Psoas muscle (tissue), 8 donors: ENCODE results near the gene MRPS33. TPM values are rescaled to one million over a fixed set of nuclear protein-coding genes. Genes with fewer than 3 reads are reported as not detected.

Experiments used
- ATAC-seq, 4 donors: fragments of 200-7000 bp; cut with Tn5 transposase; one replicate each; pipeline ENCODE4 v1.9.1; 2020; ENCODE audit warnings: moderate library complexity in 3 of 4, mild to moderate bottlenecking in 2 of 4
- DNase-seq, 2 donors: peaks; one replicate each; pipeline ENCODE4 v3.0.0-alpha.2; 2020
- H3K27ac ChIP-seq: fragments of 200-600 bp; one replicate; pipeline ENCODE4 v1.8.0; 2022
- H3K27me3 ChIP-seq, 3 donors: fragments of 200-600 bp in 1 of 3; one replicate each; pipeline versions ENCODE4 v1.6.1 to v1.8.0; 2013 to 2022; ENCODE audit warnings: low read length in 2 of 3, mild to moderate bottlenecking in 2 of 3, moderate library complexity in 1 of 3; ENCODE audit not compliant: insufficient read depth in 3 of 3
- H3K36me3 ChIP-seq, 2 donors: fragments of 200-600 bp in 1 of 2; one replicate each; pipeline versions ENCODE4 v1.6.1 to v1.8.0; 2013 to 2022; ENCODE audit warnings: low read depth in 1 of 2, mild to moderate bottlenecking in 1 of 2, moderate library complexity in 1 of 2; ENCODE audit not compliant: insufficient read depth in 1 of 2
- H3K4me1 ChIP-seq: fragments of 200-600 bp; one replicate; pipeline ENCODE4 v1.8.0; 2022
- H3K4me3 ChIP-seq: fragments of 200-600 bp; one replicate; pipeline ENCODE4 v1.8.0; 2022; ENCODE audit warnings: mild to moderate bottlenecking
- H3K9me3 ChIP-seq: fragments of 200-600 bp; one replicate; pipeline ENCODE4 v1.8.0; 2022
- CTCF ChIP-seq: fragments of 200-600 bp; IDR thresholded peaks from one replicate; pipeline ENCODE4 v1.8.0; 2022; ENCODE audit warnings: antibody characterized with exemption
- WGBS, 3 donors: extraction: QIAGEN DNeasy Blood & Tissue Kit; methylation state at CpG; one replicate each; pipeline versions ENCODE4 v1.1.6 to v1.1.7; 2013; 5-methylcytosine and 5-hydroxymethylcytosine counted together
- intact Hi-C, 2 donors: fragments of 100-400 bp; cut with DNase I; formaldehyde crosslinking; loops; one replicate each; pipeline versions ENCODE4 v1.11.0 to v1.14.2; 2022
- polyA plus RNA-seq, 3 donors: library from polyadenylated mRNA; stranded (reverse); fragments of 200-250 nt; gene quantifications; one replicate each; pipeline ENCODE4 v1.2.3, GENCODE V29; 2013
- total RNA-seq, 4 donors: library from RNA; stranded (reverse); fragmentation: NEBNext Ultra II Directional in 2 of 4; extraction: Animal tissue kit (Norgen Biotek cat#: 25700) in 2 of 4; gene quantifications; one replicate each; pipeline versions ENCODE4 v1.2.1 to v1.2.4, GENCODE V29; 2021 to 2023
- donor health status: healthy with polysubstance abuse.
- donor health status: DM: no; HTN: no; CAD: no; lungs with moderate emphysema.
- donor health status: Bipolar disorder and iron deficiency.
- donor health status: healthy.
- donor health status: DM: yes; HTN: yes; CAD: no.
- donor health status: DM: no; HTN: no; CAD: no.
- donor health status: DM: no; HTN: no; CAD: no.
- donor health status: DM: yes; HTN: yes; CAD: no.

The MRPS33 gene
- total and polyA plus RNA-seq, 7 donors: 70.5 to 131 (median 102) TPM

GRCh38 chr7:140992422-140992821, 22.3 kb downstream of the MRPS33 start:
- Histone ChIP-seq H3K4me3 (no peak overlapping the region), H3K4me1 (no peaks in the 10 kb centered on the region), H3K36me3 (no peaks in the 10 kb centered on the region), H3K27me3 (no peaks in the 10 kb centered on the region), H3K27ac (no peak overlapping the region), H3K9me3 (no peaks in the 10 kb centered on the region)
- 58 to 67% (median 61%) methylated on average over 3 of the region's 3 CpGs for WGBS, 3 donors
- no peak for ATAC-seq
- intact Hi-C loops: no loop called here
- no peak for TF ChIP-seq CTCF
- no peak for DNase-seq

- H3K27me3 ChIP-seq: no peaks in the 10 kb centered on the region
- no peak for TF ChIP-seq CTCF
- no peaks in the 10 kb centered on the region for H3K9me3 ChIP-seq
- no peak overlapping the region for H3K27ac ChIP-seq
- 74 to 77% (median 74%) methylated on average over 4 of the region's 4 CpGs for WGBS, 3 donors
- H3K36me3 ChIP-seq: no peaks in the 10 kb centered on the region
- ATAC-seq (no peak), DNase-seq (no peak)
- no peak overlapping the region for H3K4me3 ChIP-seq
- H3K4me1 ChIP-seq: no peaks in the 10 kb centered on the region
- intact Hi-C loops: no loop called here
Measured at GRCh38 chr7:140990193-140990962, 24.4 kb downstream of the MRPS33 start.

- Histone ChIP-seq H3K4me3 (no peak overlapping the region), H3K27ac (no peak overlapping the region), H3K4me1 (no peaks in the 10 kb centered on the region), H3K9me3 (peaks cover 7% of the 10 kb centered on the region), H3K27me3 (no peaks in the 10 kb centered on the region), H3K36me3 (no peaks in the 10 kb centered on the region)
- DNase-seq (no peak), ATAC-seq (no peak)
- no peak for TF ChIP-seq CTCF
- intact Hi-C loops: no loop called here
Measured at GRCh38 chr7:140989068-140989467, 25.7 kb downstream of the MRPS33 start.

GRCh38 chr7:140983802-140984201, 30.9 kb downstream of the MRPS33 start:
- Histone ChIP-seq H3K4me1 (no peaks in the 10 kb centered on the region), H3K27me3 (no peaks in the 10 kb centered on the region), H3K36me3 (no peaks in the 10 kb centered on the region), H3K9me3 (peaks cover 11% of the 10 kb centered on the region), H3K4me3 (no peak overlapping the region), H3K27ac (no peak overlapping the region)
- ATAC-seq: no peak
- no peak for TF ChIP-seq CTCF
- DNase-seq: no peak
- intact Hi-C loops: no loop called here
- 36 to 61% (median 58%) methylated on average over 4 of the region's 4 CpGs for WGBS, 3 donors

GRCh38 chr7:140982508-140982907, 32.2 kb downstream of the MRPS33 start:
- H3K9me3 ChIP-seq: peaks cover 11% of the 10 kb centered on the region
- intact Hi-C loops: no loop called here
- H3K27ac ChIP-seq: no peak overlapping the region
- no peaks in the 10 kb centered on the region for H3K4me1 ChIP-seq
- no peak for ATAC-seq
- WGBS, 3 donors: 72 to 87% (median 78%) methylated on average over 2 of the region's 2 CpGs
- TF ChIP-seq CTCF: no peak
- no peak overlapping the region for H3K4me3 ChIP-seq
- no peak for DNase-seq
- H3K27me3 ChIP-seq: no peaks in the 10 kb centered on the region
- H3K36me3 ChIP-seq: no peaks in the 10 kb centered on the region
